BE2C (cell line): ENCODE measurements around the gene HEATR5B.
"Not testable (repeated sequence)": the region's sequence is repeated elsewhere in the genome, so short reads cannot be mapped to it uniquely, and the experiment has no call there.

ENCODE experiments used
- DNase-seq: peaks from one replicate; pipeline ENCODE4 v3.0.0-alpha.2; 2020
- H3K27me3 ChIP-seq: fragments of 250-450 bp; sonication (Bioruptor Pico); 2 replicates; pipeline ENCODE4 v1.5.1; 2020; ENCODE audit warnings: mild to moderate bottlenecking
- H3K36me3 ChIP-seq: fragments of 250-450 bp; sonication (Bioruptor Pico); 2 replicates; pipeline ENCODE4 v1.5.1; 2020; ENCODE audit warnings: mild to moderate bottlenecking
- H3K4me1 ChIP-seq: fragments of 250-450 bp; sonication (Bioruptor Pico); 2 replicates; pipeline ENCODE4 v1.5.1; 2020
- H3K4me3 ChIP-seq: 2 replicates; pipeline ENCODE4 v1.5.1; 2011; ENCODE audit warnings: low read depth, low read length
- H3K9me3 ChIP-seq: fragments of 250-450 bp; sonication (Bioruptor Pico); 2 replicates; pipeline ENCODE4 v1.5.1; 2020
- CTCF ChIP-seq: IDR thresholded peaks from 2 replicates; pipeline ENCODE4 v1.5.1; 2012; ENCODE audit warnings: mild to moderate bottlenecking, low read depth, low read length

Gene HEATR5B

GRCh38 chr2:37005118-37005868 is 78.9 kb downstream of the HEATR5B start:
- H3K4me1 ChIP-seq: no peaks in the 10 kb centered on the region
- H3K4me3 ChIP-seq: no peak overlapping the region
- H3K27me3 ChIP-seq: no peaks in the 10 kb centered on the region
- no peaks in the 10 kb centered on the region; the same call in none of the 2 replicates for H3K36me3 ChIP-seq
- peak; percentile 35 for DNase-seq
- peak; percentile 92 for TF ChIP-seq CTCF
- no peaks in the 10 kb centered on the region for H3K9me3 ChIP-seq

GRCh38 chr2:37000988-37001556 is 83.1 kb downstream of the HEATR5B start:
- no peak for DNase-seq

DNA sequence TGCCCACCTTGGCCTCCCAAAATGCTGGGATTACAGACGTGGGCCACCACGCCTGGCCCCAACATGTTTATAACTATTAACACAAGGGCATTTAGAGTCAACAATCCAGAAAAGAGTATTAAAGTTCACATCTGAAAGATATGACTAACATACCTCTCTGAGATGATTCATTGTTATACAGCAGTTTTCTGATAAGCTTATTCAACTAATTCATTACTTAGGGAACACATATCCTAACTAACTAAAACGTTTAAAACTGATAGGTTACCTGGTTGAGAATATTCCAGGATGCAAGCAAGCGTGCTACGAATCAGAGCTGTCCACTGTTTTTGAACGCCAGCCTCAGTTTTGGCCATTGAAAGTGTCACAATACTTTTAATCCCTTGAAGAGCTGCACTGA is 83.9 kb downstream of the HEATR5B start:
- Histone ChIP-seq H3K4me1 (no peaks in the 10 kb centered on the region), H3K4me3 (no peak overlapping the region), H3K27me3 (no peaks in the 10 kb centered on the region), H3K36me3 (peaks cover 4% of the 10 kb centered on the region), H3K9me3 (no peaks in the 10 kb centered on the region)
- TF ChIP-seq CTCF: no peak
- DNase-seq: no peak

More at GRCh38 chr2:37000988-37001556, 83.1 kb downstream of the HEATR5B start:
- Histone ChIP-seq H3K4me3 (no peak overlapping the region), H3K36me3 (peaks cover 4% of the 10 kb centered on the region), H3K27me3 (no peaks in the 10 kb centered on the region), H3K4me1 (no peaks in the 10 kb centered on the region), H3K9me3 (no peaks in the 10 kb centered on the region)
- TF ChIP-seq CTCF: no peak

GRCh38 chr2:36999416-36999815 is 84.8 kb downstream of the HEATR5B start:
- not testable (repeated sequence) for H3K27me3 ChIP-seq, H3K4me1 ChIP-seq, DNase-seq, H3K4me3 ChIP-seq, H3K9me3 ChIP-seq, H3K36me3 ChIP-seq

- 0 out of 2 replicates have a peak, but pooled peaks cover 4% of the 10 kb centered on the region for H3K36me3 ChIP-seq
- no peak for DNase-seq
- no peak overlapping the region for H3K4me3 ChIP-seq
- no peaks in the 10 kb centered on the region for H3K27me3 ChIP-seq
- no peaks in the 10 kb centered on the region for H3K9me3 ChIP-seq
- TF ChIP-seq CTCF: no peak
- H3K4me1 ChIP-seq: no peaks in the 10 kb centered on the region
These were observed 90.1 kb downstream of the HEATR5B start for GRCh38 chr2:36993841-36994620.

DNA sequence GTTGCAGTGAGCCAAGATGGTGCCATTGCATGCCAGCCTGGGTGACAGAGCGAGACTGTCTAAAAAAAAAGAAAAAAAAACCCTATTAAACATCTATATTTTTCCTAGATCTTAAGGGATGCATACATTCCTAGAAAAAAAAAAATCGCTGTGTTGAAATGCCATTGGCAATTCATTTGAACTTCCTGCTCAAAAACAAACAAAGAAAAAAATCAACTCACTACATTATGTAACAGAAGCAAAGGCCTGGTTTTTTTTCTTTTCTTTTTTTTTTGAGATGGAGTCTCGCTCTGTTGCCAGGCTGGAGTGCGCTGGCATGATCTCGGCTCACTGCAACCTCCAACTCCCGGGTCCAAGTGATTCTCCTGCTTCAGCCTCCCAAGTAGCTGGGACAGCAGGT is 96.2 kb downstream of the HEATR5B start:
- no peak overlapping the region for H3K4me3 ChIP-seq
- H3K4me1 ChIP-seq: no peaks in the 10 kb centered on the region
- no peak for TF ChIP-seq CTCF
- no peaks in the 10 kb centered on the region for H3K36me3 ChIP-seq
- H3K27me3 ChIP-seq: no peaks in the 10 kb centered on the region
- no peak for DNase-seq
- no peaks in the 10 kb centered on the region for H3K9me3 ChIP-seq
